Calu3 (cell line): Measurements from ENCODE around the gene PIGQ. TPM values are rescaled to one million over a fixed set of nuclear protein-coding genes. Genes with fewer than 3 reads are reported as not detected.

Source experiments
- BruUV-seq: library from RNA; stranded (reverse); fragments of 400-500 nt; replicated peaks from 2 replicates; lab custom pipeline; 2021; lab: Mats Ljungman, UMichigan
- CTCF ChIA-PET: fragments of 300-600 bp; sonication (Branson Sonifier 250); formaldehyde crosslinking; loops from one replicate; lab custom pipeline; 2022; ENCODE audit warnings: antibody characterized with exemption; lab: Charles Lee
- DNase-seq: peaks from one replicate; pipeline ENCODE4 v3.0.0; 2022
- H3K27ac Mint-ChIP-seq: one replicate; pipeline ENCODE4 v1.8.0; 2022; ENCODE audit warnings: mixed read lengths; ENCODE audit not compliant: unreplicated experiment
- H3K27me3 Mint-ChIP-seq: one replicate; pipeline ENCODE4 v1.8.0; 2022; ENCODE audit warnings: mixed read lengths; ENCODE audit not compliant: unreplicated experiment
- H3K36me3 Mint-ChIP-seq: one replicate; pipeline ENCODE4 v1.8.0; 2022; ENCODE audit warnings: mild to moderate bottlenecking, moderate library complexity, mixed read lengths; ENCODE audit not compliant: insufficient read depth, unreplicated experiment
- H3K4me1 Mint-ChIP-seq: one replicate; pipeline ENCODE4 v1.8.0; 2022; ENCODE audit warnings: mild to moderate bottlenecking, low read depth, mixed read lengths; ENCODE audit not compliant: unreplicated experiment
- H3K4me3 Mint-ChIP-seq: one replicate; pipeline ENCODE4 v1.8.0; 2022; ENCODE audit warnings: mild to moderate bottlenecking, low read depth, moderate library complexity, mixed read lengths; ENCODE audit not compliant: unreplicated experiment
- H3K9me3 Mint-ChIP-seq: one replicate; pipeline ENCODE4 v1.8.0; 2022; ENCODE audit warnings: low read depth, mixed read lengths; ENCODE audit not compliant: unreplicated experiment
- intact Hi-C: fragments of 100-400 bp; cut with micrococcal nuclease; formaldehyde crosslinking; loops from one replicate; pipeline ENCODE4 v1.10.0; 2022; ENCODE audit not compliant: unreplicated experiment
- total RNA-seq: library from RNA; stranded (reverse); gene quantifications from 2 replicates; pipeline ENCODE4 v1.2.3, GENCODE V29; 2022
- TF ChIP-seq, protein P1 (sequence below): fragments of 200-600 bp; IDR thresholded peaks from one replicate; pipeline ENCODE4 v1.8.0; 2022; ENCODE audit warnings: antibody characterized with exemption; ENCODE audit not compliant: unreplicated experiment

The PIGQ gene
- total RNA-seq, 1 experiment from 2014 or later, result 101 TPM

DNA sequence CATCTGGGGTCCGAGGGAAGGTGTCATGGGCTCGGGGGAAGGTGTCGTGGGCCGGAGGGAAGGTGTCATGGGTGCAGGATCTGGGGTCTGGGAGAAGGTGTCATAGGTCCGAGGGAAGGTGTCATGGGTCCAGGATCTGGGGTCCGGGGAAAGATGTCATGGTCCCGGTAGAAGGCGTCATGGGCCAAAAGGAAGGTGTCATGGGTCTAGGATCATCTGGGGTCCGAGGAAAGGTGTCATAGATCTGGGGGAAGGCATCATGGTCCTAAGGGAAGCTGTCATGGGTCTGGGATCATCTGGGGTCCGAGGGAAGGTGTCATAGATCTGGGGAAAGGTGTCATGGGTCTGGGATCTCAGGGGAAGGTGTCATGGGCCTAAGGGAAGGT is 21.0 kb downstream of the PIGQ start:
- peak overlapping the region; percentile 87 for H3K27ac Mint-ChIP-seq
- H3K4me3 Mint-ChIP-seq, result peak overlapping the region; percentile 92
- DNase-seq, result no peak
- H3K9me3 Mint-ChIP-seq, result no peaks in the 10 kb centered on the region
- H3K27me3 Mint-ChIP-seq, result no peaks in the 10 kb centered on the region
- peaks cover 91% of the 10 kb centered on the region for H3K36me3 Mint-ChIP-seq
- TF ChIP-seq, protein P1, sequence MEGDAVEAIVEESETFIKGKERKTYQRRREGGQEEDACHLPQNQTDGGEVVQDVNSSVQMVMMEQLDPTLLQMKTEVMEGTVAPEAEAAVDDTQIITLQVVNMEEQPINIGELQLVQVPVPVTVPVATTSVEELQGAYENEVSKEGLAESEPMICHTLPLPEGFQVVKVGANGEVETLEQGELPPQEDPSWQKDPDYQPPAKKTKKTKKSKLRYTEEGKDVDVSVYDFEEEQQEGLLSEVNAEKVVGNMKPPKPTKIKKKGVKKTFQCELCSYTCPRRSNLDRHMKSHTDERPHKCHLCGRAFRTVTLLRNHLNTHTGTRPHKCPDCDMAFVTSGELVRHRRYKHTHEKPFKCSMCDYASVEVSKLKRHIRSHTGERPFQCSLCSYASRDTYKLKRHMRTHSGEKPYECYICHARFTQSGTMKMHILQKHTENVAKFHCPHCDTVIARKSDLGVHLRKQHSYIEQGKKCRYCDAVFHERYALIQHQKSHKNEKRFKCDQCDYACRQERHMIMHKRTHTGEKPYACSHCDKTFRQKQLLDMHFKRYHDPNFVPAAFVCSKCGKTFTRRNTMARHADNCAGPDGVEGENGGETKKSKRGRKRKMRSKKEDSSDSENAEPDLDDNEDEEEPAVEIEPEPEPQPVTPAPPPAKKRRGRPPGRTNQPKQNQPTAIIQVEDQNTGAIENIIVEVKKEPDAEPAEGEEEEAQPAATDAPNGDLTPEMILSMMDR, result no peak
- intact Hi-C loops, result no loop called here
- H3K4me1 Mint-ChIP-seq, result peaks cover 69% of the 10 kb centered on the region
- CTCF ChIA-PET, result no interaction called here
- BruUV-seq, result no TSS peak

DNA sequence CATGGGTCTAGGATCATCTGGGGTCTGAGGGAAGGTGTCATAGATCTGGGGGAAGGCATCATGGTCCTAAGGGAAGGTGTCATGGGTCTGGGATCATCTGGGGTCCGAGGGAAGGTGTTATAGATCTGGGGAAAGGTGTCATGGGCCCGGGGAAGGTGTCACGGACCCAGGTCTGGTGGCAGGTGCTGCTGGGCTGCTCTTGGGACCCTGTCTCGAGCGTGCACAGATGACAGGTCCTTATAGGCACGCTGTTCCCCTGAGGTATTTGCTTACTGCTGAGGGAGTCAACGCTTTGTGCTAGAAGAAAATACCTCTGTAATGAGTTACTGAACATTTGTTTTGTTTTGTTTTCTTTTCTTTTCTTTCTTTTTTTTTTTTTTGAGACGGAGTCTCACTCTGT is 21.5 kb downstream of the PIGQ start:
- Mint-ChIP-seq H3K27ac (peak overlapping the region; percentile 87), H3K36me3 (peaks cover 90% of the 10 kb centered on the region), H3K9me3 (no peaks in the 10 kb centered on the region), H3K4me1 (peaks cover 69% of the 10 kb centered on the region), H3K4me3 (peak overlapping the region; percentile 92), H3K27me3 (no peaks in the 10 kb centered on the region)
- CTCF ChIA-PET, result no interaction called here
- no TSS peak for BruUV-seq
- TF ChIP-seq, protein P1, result no peak
- intact Hi-C loops, result no loop called here
- DNase-seq, result no peak

DNA sequence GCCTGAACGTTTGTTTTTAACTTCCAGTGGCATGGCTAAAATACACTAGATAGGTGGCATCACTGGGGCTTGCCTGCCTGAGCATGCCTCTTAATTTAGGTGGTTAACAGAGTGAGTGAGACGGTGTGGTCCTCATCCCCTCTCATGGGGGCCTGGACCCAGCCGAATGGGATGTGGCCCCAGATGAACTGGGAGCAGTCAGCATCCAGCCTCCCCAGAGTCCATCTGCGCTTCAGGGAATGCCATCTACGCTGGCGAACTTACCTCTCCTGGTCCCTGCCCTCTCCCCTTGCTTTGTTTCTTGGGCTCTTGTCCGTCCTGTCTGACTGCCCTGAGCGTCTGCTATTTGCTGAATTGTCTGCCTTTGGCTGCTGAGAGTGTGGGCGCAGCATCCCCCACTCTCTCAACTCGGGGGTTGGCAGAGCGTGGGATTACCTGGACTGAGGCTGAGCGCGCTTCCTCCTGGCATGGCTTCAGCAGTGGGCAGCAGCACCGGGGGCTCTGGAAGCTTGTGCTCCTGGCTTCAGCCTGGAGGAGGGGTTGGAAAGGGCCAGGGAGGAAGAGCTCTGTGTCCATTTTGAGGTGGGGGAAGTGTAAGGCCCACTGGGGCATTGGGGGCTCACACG is 22.2 kb downstream of the PIGQ start:
- H3K27ac Mint-ChIP-seq, result peak overlapping the region; percentile 87
- no peak for DNase-seq
- no peaks in the 10 kb centered on the region for H3K27me3 Mint-ChIP-seq
- H3K4me3 Mint-ChIP-seq, result peak overlapping the region; percentile 92
- TF ChIP-seq, protein P1, result no peak
- H3K36me3 Mint-ChIP-seq, result peaks cover 90% of the 10 kb centered on the region
- no peaks in the 10 kb centered on the region for H3K9me3 Mint-ChIP-seq
- H3K4me1 Mint-ChIP-seq, result peaks cover 65% of the 10 kb centered on the region
- CTCF ChIA-PET, result interaction anchor here (0.5 kb wide), 1 partner anchor 178 kb away, joined by 4 read pairs; no protein-coding TSS in a partner anchor
- BruUV-seq, result no TSS peak
- intact Hi-C loops, result loop anchor here (2.0 kb wide), 1 partner anchor 45 kb away; the partner anchor contains the start of gene METTL26

DNA sequence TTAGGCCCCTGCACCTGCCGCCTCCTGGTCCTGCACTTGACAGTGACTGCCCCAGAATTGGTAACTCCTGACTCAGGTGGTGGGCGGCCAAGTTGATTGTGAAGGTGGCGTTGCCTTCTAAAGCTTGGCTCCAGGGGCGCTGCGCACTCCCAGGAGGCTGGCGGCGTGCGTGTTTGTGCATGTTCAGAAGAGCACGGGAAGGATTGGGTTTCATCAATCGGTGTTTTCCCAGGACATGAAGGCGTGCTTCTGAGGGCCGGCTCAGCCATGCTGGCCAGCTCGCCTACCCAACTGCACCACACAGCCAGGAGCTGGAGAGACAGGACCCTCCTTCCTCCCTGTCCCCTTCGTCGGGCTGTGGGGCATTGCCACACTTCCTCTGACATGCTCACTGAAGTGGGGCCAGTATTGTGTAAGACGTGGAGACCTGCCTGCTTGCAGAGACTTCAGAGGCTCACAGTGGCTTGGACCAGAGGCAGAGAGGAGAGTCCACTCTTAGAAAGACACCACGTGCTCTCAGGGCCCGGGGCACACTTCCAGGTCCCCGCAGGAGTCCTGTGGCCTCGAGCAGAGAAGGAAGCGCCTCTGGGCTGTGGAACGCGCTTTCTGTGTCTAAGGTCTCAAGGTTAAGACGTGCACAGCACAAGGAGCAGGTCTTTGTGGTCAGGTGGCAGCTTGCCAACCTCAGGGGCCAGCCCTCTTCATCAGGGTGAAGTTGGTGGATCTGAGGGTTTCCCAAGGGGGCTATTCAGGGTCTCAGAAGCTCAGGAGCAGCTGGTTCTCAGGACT is 22.9 kb downstream of the PIGQ start:
- TF ChIP-seq, protein P1, result no peak
- H3K4me1 Mint-ChIP-seq, result peaks cover 59% of the 10 kb centered on the region
- H3K27ac Mint-ChIP-seq, result peak overlapping the region; percentile 83
- peaks cover 86% of the 10 kb centered on the region for H3K36me3 Mint-ChIP-seq
- peak; percentile 51 for DNase-seq
- BruUV-seq, result no TSS peak
- H3K4me3 Mint-ChIP-seq, result peak overlapping the region; percentile 92
- intact Hi-C loops, result loop anchor here (2.0 kb wide), 1 partner anchor 44 kb away; the partner anchor contains the start of gene METTL26
- no peaks in the 10 kb centered on the region for H3K27me3 Mint-ChIP-seq
- no peaks in the 10 kb centered on the region for H3K9me3 Mint-ChIP-seq
- CTCF ChIA-PET, result interaction anchor here (0.5 to 1.5 kb wide), 9 partner anchors 7 to 495 kb away, joined by 3 to 8 read pairs (median 3); partner anchors contain the start of genes METTL26 and WDR90
